Daoy (cell line): ENCODE results near the gene NEU3. TPM values are rescaled to one million over a fixed set of nuclear protein-coding genes. Genes with fewer than 3 reads are reported as not detected.
"Not testable (repeated sequence)": the region's sequence is repeated elsewhere in the genome, so short reads cannot be mapped to it uniquely, and the experiment has no call there.

Experiments used
- DNase-seq: peaks from one replicate; pipeline ENCODE4 v3.0.0-alpha.2; 2015; ENCODE audit warnings: low read depth
- total RNA-seq: library from RNA; depleted of rRNA; stranded (reverse); fragments of >200 nt; shearing (Covaris generic); gene quantifications from 2 replicates; pipeline ENCODE4 v1.2.3, GENCODE V29; 2014

The NEU3 gene
- total RNA-seq, 1 experiment from 2014 or later = 17.7 TPM

DNA sequence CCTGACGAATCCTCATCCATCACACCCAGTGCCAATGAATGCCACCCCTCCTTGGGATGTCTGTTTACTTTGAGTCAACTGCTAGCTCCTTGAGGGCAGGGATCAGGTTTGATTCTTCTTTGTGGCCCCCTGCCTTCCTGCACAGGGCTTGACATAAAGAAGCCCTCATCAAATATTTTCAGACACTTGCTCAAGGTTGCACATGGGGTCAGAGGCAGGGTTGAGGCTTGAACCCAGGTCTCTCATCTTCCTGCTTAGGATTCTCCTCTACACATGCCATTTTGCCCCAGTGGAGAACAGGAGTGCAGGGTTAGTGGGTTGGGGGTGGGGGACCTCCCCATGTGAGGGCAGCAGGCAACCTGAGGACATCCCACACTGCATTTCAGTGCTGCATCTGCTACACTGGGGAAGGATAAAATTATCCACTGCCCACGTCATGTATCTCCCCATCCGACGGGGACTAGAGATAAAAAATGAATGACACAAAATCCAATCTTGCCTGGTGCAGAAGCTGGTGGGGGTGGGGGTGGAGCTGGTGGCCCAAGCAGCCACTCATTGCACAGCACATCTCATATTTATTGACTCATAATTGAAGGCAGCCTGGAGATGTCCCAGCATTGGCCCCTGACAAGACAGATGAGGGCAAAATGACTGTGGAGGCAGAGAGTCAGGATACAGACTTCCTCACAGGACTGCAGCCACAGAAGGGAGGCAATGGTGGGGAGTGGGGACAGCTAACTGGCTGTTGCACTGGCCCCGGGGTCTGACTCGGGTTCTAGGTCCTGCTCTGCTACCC lies 41.3 kb downstream of the NEU3 start:
- DNase-seq = no peak

DNA sequence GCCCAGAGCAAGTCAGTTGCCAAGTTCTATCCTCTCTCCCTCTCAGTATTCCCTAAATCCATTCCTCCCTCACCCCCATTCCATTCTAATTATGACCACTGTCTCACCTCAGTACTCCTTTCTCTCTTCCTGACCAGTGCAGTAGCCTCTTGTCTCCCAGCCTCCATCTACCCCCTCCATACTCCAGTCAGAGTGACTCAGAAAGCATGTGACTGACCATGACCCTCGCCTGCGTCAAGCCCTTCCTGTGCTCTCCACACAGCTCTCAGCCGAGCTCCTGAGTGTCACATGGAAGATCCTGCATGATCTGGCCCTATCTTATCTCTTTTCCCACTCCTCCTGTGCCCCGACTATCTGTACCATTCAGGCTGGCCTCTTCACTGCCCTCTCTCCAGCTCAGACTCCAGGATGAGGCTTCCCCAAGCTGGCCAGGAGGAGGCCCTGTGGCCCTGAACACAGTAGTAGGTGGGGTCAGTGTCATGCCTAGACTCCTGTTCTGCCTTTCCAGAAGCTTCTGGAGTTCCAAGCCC lies 42.6 kb downstream of the NEU3 start:
- peak; percentile 73 for DNase-seq

DNA sequence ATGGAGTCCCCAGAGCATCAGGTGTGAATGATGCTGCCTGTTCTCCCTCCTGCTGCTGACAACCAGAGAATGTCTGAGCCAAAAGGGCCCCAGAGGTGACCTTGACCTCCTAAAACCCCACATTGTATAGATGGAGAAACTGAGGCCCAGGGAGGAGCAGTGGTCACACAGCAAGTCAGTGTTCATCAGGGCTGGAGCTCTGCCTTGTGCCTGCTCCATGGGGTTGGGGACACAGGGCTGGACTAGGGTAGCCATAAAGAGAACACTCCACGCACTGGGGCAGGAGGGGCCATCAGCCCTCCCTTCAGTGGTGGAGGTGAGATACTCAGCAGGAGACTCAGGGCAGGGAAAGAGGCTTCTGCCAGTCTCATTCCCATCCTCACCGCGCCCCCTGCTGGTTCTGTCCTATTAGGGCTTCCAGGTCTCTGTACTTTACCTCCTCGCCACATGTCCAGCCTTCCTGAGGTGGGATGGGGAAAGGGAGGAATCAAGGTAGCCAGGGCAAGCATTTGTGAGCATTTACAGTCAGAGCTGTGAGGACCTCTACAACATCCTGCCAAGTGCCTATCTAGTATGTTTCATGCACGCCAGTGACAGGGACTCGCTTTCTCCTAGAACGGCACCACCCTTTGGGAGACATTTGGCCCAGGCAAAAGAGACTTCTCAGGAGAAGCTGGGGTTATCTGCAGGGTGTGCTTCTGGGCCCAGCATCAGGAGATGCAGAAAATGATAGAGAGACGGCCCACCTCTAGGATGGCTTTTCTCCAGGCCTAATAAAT lies 43.2 kb downstream of the NEU3 start:
- DNase-seq = peak; percentile 70

DNA sequence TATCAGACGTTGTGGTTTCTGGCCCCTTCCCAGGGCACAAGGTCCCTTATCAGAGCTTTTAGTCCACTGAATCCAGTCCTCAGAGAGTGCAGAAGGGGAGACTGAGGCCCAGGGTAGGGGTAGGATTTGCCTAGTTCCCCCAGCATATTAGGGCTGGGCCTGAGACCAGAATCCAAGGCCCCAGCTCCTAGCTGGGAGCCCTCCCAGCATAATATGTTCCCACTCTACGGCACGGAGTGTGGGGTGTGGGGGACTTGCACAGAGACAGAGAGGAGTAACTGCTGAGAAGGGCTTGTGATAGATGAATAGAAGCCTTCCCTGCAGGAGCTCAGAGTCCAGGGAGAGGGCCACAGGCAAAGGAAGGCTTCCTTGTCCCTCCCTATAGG lies 43.8 kb downstream of the NEU3 start:
- no peak for DNase-seq

DNA sequence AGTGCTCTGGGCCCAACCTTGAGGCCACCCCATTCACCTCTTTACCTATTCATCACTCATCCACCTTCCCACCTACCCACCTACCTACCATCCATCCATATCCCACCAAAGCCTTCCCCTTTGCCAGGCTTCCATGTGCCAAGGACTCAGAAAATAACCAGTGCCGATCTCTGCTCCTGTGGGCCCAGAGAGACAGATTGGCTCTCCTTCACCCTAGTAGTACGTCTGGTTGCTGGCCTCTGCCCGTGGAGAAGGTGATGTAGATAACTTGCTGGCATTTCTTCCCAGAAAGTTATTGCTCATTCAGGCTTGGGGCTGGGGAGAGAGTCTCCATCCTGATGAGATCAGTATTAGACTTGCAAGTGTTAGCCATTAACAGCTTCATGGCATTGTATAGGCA lies 45.2 kb downstream of the NEU3 start:
- DNase-seq = no peak

DNA sequence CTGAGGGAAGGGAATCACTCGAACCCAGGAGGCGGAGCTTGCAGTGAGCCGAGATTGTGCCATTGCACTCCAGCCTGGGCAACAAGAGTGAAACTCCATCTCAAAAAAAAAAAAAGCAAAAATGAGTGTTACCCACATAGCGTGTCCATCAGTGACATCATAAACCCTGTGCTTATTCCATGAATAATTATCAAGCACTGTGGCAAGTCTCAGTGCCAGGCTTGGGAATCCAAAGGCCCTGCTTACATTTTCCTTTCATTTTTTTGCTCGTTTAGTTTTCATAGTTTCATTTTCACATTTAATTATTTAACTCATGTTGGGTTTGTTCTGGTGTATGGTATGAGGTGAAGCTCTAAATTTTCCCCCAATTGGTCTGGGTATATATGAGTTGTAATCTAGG lies 46.5 kb downstream of the NEU3 start:
- DNase-seq = no peak

DNA sequence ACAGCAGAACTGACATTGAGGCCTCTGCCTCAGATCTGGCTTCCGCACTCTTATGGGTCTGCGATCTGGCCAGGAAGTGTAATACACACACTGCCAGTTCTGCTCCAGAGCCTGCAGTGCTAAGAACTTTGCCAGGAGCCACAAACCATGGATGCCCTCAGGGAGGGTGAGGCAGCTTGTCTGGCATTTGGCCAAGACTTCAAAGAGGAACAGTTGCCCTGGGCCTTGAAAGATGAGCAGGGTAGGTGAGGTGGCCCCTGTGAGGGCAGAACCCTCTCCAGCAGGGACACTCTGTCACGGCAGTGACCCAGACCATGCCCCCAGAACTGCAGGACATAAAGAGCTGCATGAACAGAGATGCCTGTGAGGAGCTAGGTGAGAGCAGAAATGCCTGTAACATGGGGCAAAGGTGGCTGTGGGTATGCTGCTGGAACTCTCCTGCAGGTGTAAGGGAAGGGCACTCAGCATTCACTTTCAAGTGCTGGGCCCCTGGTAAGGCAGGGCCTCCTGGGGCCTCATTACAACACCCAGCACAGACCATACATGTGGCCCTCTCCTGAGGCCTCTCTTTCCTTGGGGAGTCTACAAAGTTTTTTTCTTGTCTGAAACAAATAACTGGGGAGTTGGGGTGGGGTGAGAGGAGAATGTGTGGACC lies 47.3 kb downstream of the NEU3 start:
- DNase-seq = peak; percentile 67

DNA sequence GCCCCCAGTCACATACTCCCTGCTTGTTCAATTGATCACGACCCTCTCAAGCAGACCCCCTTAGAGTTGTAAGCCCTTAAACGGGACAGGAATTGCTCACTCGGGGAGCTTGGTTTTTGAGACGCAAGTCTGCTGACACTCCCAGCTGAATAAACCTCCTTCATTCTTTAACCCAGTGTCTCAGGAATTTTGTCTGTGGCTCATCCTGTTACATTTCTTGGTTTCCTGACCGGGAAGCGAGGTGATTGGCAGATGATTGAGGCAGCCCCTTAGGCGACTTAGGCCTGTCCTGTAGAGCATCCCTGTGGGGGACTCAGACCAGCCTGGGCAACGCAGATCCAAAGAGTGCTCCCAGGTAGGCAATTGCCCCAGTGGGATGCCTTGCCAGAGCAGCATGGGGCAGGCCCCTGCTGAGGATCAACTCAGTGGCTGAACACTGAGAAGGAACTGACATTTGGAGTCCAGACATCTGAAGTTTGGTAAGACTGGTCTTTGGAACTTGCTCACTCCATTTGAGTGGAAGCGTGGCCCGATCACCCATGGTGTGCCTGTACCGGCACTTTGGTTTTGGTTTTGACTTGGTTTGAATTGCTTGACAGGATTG lies 51.5 kb downstream of the NEU3 start:
- no peak for DNase-seq

DNA sequence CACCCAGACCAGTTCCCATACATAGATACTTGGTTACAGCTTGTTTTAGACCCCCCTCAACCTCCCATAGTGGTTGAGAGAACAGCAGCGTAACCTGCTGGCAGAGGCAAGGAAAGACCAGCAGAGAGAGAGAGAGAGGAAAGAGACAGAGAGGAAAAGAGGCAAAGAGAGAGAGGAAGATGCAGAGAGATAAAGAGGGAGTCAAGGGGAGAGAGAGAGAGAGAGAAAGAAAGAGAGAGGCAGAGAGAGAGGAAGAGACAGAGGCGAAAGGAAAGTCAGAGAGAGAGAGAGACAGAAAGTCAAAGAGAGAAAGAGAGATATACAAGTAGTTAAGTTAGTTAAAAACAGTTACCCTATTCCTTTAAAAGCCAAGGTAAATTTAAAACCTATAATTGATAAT lies 52.5 kb downstream of the NEU3 start:
- no peak for DNase-seq

DNA sequence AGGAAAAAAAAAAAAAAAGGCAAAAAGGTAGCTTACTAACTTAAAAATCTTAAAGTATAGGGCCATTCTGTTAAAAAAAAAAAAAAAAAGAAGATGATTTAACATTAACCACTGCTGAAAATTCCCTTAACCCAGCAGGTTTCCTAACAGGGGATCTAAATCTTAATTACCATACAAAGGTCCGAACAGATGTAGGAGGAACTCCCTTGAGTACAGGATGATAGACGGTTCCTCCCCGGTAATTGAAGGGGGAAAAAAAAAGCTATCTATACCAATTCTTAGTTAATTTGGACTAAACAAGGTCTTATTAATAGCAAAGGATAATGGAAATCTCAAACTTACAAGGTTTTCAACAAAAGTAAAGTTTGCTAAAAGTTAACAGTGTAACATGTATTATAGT lies 53.1 kb downstream of the NEU3 start:
- not testable (repeated sequence) for DNase-seq

DNA sequence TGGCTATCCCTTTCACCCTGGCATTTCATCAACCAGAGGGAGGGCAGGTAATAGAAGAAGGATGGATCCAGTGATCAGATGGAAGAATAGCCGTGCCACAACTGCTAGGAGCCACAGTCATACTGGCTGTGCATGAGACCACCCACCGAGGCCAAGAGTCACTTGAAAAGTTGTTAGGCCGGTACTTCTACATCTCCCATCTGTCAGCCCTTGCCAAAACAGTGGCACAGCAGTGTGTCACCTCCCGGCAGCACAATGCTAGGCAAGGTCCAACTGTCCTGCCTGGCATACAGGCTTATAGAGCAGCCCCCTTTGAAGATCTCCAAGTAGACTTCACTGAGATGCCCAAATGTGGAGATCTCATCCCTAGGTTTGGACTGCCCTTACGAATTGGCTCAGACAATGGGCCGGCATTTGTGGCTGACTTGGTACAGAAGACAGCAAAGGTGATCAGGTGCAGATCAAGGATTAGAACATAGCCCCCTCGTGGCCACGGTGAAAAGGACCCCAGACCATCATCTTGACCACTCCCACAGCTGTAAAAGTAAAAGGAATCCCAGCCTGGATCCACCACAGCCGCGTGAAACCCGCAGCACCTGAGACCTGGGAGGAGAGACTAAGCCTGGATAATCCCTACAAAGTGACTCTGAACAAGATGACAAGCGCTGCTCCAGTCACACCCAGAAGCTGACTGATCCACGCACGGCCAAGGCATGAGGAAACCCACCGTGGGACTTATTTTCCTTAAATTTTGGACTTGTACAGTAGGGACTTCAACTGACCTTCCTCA lies 55.8 kb downstream of the NEU3 start:
- DNase-seq = not testable (repeated sequence)

DNA sequence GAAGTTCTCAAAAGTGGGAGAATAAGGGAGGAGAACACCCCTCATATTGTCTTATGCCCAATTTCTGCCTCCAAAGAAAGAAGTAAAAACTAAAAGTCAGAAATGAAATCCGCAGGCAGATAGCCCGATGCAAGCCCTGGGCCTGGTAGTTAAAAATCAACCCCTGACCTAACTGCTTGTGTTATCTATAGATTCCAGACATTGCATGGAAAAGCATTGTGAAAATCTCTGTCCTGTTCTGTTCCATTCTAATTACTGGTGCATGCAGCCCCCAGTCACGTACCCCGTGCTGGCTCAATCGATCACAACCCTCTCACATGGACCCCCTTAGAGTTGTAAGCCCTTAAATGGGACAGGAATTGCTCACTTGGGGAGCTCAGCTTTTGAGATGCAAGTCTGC lies 57.9 kb downstream of the NEU3 start:
- DNase-seq = not testable (repeated sequence)

DNA sequence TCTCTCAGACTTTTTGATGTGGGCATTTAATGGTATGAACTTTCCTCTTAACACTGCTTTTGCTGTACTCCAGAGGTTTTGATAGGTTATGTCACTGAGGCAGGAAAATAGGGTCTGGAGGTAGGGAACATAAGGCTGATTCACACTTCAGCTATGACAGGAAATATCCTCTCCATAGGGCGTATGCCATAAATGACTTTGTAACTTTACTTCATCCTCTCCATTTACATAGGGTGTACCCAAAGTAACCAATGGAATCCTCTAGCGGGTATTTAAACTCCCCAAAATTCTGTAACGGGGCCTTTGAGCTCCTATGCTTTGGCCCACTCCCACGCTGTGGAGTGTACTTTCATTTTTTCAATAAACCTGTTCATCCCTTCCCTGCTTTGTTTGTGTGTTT lies 58.5 kb downstream of the NEU3 start:
- DNase-seq = no peak

DNA sequence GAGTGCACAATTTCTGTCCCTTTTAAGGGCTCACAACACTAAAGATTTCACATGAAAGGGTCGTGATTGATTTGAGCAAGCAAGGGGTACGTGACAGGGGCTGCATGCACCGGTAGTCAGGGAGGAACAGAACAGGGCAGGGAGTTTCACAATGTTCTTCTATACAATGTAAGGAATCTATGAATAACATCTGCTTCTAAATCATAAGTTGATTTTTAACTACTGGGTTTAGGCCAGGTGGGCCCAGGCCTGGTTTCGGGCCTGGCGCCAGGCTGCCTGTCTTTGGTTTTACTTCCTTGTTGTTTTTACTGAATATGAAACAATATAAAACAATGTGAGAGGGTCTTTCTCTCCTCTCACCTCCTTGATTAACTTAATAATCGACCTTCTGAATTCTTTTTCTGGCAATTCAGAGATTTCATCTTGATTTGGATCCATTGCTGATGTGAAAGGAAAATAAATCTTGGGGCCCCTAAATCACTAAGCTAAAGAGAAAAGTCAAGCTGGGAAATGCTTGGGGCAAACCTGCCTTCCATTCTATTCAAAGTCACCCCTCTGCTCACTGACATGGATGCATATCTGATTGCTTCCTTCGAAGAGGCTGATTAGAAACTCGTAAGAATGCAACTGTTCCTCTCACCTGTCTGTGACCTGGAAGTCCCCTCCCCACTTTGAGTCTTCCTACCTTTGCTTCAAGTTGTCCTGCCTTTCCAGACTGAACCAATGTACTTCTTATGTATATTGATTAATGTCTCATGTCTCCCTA lies 61.0 kb downstream of the NEU3 start:
- DNase-seq = not testable (repeated sequence)

DNA sequence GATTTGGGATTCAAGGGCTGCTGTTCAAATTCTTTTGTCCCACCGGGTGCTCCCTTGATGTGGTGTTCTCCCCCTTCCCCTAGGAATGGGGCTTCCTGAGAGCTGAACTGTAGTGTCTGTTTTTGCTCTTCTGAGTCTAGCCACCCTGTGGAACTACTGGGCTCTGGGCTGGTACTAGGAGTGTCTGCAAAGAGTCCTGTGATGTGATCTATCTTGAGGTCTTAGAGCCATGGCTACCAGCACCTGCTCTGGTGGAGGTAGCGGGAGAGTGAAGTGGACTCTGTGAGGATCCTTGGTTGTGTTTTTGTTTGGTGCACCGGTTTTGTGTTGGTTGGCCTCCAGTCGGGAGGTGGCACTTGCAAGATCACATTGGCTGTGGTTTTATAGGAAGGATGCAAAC lies 61.8 kb downstream of the NEU3 start:
- no peak for DNase-seq

DNA sequence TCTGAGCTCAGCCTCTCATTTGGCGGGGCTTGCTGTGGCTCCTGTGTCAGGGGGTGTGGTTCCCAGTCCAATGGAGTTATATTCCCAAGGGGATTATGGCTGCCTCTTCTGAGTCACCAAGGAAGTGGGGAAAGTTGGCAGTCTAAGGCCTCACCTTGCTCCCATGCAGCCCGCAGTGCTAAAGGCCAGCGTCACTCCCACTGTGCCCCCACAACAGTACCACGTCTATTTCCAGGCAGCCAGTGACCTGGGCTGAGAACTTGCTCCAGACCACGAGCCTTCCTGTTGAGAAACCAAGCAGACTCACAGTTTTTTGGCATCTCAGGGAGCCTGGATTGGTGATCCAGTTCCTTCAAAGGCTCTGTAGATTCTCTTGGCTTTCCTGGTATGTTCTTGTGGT lies 62.3 kb downstream of the NEU3 start:
- DNase-seq = peak; percentile 50

DNA sequence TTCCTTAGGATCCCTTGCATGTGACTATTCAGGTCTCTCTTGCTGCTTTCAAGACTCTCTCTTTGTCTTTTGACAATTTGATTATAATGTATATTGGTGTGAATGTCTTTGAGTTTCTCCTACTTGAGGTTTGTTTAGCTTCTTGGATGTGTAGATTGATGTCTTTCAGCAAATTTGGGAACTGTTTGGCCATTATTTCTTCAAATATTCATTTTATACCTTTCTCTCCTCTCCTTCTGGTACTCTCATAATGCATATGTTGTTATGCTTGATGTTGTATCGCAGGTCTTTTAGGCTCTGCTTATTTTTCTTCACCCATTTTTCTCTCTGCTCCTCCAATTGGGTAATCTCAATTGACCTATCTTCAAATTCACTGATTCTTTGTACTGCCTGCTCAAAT lies 63.7 kb downstream of the NEU3 start:
- no peak for DNase-seq

DNA sequence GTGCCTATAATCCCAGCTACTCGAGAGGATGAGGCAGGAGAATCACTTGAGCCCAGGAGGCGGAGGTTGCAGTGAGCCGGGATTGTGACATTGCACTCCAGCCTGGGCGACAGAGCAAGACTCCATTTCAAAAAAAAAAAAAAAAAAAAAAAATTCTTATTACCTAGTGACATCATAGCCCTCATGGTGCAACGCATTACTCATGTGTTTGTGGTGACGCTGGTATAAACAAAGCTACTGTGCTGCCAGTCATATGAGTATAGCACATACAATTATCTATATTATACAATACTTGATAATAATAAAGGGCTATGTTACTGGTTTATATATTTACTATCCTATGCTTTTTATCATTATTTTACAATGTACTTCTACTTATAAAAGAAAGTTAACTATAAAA lies 66.8 kb downstream of the NEU3 start:
- DNase-seq = no peak

DNA sequence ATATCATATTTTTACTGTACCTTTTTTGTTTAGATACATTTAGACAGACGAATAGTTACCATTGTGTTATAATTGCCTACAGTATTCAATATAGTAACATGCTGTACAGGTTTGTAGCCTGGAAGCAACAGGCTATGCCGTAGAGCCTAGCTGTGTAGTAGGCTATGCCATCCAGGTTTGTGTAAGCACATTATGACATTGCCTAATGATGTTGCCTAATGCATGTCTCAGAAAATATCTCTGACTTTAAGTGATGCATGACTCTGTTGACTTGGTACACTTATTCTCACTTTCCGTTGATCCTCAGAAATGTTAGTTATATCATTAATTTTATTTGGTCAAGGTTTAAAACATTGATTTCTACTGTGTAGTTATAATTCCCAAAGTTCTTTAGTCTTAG lies 68.1 kb downstream of the NEU3 start:
- no peak for DNase-seq

DNA sequence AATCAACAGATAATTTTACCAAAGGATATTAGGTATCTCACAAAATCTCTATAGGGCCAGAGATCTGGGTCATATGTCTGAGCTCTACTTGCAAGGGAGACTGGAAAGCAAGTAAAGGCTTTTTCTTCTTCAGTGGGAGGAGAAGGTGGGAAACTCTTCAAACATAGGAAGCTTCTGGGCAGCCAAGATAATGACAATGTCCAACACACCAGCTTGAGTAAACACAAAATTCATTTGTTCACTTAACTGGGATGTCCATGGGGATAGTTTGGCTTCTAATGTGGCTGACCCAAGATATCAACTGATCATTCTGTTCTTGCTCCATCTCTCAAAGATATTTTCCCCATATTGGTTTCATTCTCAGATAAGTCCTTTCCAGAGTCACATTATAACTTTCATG lies 70.6 kb downstream of the NEU3 start:
- no peak for DNase-seq
